ENCODE results near the gene RNF19B.
"Not testable (repeated sequence)": the region's sequence is repeated elsewhere in the genome, so short reads cannot be mapped to it uniquely, and the experiment has no call there.

The RNF19B gene

DNA sequence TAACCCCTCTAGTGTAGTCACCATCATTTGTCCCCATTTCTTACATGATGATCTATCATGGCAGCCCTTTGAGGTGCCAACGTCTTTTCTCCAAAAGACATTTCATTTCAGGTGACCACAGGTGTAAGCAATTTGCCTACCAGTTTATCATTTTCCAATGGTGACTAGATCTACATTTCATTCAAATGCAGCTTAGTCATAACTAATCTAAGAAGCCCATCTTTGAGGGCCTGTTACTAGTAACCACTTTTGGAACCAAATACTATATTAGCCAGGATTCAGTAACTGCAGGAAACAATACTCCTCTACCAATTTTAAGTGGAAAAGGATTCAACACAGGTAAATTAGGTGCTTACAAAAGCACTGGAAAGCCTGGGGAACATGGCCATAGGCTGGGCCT, 32.8 kb downstream of the RNF19B start:
- no peak for DNase-seq (ENCODE audit: low read depth in 2 of 2)

DNA sequence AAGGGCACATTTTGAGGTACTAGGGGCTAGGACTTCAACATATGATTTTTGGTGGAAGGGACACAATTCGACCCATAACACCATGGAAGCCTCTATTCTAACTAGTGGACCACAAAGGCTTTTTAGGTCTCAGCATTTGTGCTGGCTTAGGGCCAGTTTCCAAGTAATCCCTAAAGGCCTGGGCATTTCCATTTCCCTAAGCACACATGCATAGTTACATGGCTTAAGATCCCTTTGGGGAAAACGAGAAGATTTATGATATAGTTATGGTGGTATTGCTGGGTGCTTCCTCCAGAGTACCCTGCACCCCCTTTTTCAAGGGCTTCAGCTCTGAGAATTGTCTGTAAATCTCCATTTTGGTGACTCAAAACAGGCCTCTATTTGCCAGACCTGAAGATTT, 35.2 kb downstream of the RNF19B start:
- no peak for DNase-seq (ENCODE audit: low read depth in 2 of 2)

DNA sequence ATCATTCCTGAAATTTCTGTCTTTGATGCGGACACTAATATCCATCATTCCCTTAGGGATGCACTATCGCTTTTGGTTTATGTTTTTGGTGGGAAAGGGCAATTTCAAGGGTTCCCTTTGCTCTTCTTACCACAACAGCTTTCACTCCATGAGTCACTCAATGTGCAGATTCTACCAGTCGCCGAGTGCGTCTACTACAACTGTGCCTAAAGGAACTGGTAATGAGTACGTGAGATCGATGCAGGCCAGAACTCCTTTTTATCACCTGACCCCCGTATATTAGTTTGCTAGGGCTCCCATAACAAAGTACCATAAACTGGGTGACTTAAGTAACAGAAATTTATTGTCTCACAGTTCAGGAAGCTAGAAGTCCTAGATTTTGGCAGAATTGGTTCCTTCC, 35.9 kb downstream of the RNF19B start:
- no peak for DNase-seq (ENCODE audit: low read depth in 2 of 2)

DNA sequence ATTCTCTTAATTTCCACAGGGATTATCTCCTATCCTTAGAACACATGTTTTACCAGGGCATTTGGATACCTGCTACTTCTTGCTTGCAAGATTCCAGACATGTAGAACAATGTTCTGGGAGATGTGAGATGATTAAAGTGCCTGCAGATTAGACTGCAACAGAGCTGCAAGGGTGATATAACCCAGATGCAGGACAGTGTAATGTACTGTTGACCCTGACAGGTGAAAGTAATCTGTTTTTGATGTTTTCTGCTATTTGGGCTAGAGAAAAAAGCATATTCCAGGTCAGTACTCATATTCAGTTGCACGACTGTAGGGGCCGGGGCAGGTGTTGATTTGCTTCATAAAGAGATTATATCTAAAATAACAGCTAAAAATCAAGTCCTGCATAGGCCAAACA, 36.3 kb downstream of the RNF19B start:
- DNase-seq (ENCODE audit: low read depth in 2 of 2): no peak

DNA sequence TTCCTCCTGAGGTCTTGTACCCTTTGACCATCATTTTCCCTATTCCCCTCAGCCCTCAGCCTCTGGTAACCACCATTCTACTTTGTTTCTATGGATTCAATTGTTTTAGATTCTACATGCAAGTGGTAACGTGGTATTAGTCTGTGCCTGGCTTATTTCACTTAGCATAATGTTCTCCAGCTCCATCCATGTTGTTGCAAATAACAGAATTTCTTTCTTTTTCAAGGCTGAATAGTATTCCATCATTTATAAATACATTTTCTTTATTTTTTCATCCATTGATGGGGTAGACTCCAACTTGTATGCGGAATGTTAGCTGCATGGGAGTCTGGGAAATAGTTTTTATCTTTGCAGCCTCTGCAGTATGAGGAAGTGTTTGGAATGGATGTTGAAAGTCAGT, 37.2 kb downstream of the RNF19B start:
- DNase-seq (ENCODE audit: low read depth in 2 of 2): no peak

DNA sequence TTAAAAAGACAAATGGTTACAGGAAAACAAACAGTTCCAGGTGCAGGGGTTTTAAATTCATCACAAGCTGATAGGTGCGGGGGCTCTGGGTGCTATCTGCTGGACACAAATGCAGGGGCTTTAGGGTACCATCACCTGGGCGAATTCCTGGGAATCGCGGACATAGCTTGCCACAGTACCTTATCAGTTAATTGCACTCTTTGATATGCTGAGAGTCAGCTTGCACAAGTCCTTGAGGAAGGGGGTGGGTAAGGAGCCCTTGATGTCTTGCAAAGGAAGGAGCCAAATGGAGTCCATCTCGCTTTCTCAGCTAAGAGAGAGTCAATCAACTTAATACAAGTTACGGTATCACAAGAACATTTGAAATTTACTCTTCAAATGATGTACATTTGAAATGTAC, 38.0 kb downstream of the RNF19B start:
- DNase-seq (ENCODE audit: low read depth in 2 of 2): no peak

DNA sequence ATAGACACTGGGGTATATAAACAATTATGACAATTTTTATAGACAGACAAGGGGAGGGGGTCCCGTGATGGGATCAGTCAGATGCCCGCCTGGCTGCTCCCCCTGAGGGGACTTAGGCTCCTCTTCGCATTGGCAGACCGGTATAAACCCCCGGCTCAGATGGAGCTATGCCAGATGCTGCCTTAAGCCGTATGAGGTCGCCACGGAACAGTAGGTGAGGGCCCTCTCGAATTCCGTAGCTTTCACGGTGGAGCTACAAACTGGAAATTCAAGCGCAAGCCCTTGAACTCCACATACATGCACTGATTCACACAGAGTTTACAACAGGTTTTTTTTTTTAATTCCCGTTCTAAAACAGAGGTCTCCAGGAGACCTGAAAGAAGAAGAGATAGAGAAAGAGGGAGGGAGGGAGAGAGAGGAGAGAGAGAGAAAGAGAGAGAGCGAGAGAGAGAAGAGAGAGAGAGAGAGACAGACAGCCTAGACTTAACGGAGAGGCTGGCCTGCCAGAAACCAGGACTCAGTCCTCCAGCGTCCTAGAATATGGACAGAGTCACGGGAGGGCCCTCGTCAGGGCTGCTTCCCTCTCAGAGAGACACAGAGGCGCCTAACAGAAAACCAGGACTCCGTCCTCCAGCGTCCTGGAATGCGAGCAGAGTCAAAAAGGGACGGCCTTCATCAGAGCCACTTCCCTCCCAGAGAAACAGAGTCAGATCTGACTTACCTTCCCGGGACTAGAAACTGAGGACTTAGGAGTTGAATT, 39.0 kb downstream of the RNF19B start:
- DNase-seq (ENCODE audit: low read depth in 2 of 2): no peak

DNA sequence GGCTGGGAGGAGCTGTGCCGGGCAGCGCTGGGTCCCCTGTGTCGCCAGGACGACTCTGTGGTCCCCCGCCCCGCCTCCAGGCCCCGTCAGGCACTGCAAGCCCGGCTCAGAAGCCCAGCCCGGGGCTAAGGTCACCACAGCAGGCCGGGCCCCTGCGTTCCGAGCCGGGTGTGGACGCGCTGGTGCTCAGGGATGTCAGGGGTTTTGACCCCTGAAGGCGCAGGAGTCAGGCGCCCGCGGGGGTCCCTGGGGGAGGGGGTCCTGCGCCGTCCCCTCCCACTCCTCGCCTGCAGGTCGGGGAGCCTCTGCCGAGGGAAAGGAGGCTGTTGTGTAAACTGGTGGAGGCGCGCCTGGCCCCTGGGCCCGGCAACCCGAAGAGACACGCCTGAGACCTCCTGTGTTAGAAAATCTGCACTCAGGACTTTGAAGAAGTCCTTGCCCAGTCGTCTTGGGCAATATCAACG, 39.7 kb downstream of the RNF19B start:
- DNase-seq (ENCODE audit: low read depth in 2 of 2): no peak

DNA sequence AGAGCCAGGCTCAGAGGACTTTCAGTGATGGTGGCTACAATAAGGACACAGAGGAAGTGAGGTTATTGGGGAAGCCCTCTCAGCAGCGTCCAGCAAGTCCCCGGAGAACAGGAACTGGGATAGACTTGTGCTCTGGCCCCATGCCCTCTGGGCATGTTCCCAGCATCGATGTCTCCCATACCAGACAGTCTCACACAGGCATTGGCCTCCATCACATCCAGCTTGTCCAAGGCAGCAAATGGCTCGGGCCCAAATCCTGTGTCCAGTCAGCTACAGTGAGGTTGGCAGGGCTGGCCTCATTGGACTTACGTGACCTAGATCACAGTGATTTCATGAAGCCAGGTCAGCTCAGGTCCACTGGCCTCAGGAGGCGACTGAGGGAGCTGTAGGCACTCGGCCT, 43.8 kb downstream of the RNF19B start:
- no peak for DNase-seq (ENCODE audit: low read depth in 2 of 2)

DNA sequence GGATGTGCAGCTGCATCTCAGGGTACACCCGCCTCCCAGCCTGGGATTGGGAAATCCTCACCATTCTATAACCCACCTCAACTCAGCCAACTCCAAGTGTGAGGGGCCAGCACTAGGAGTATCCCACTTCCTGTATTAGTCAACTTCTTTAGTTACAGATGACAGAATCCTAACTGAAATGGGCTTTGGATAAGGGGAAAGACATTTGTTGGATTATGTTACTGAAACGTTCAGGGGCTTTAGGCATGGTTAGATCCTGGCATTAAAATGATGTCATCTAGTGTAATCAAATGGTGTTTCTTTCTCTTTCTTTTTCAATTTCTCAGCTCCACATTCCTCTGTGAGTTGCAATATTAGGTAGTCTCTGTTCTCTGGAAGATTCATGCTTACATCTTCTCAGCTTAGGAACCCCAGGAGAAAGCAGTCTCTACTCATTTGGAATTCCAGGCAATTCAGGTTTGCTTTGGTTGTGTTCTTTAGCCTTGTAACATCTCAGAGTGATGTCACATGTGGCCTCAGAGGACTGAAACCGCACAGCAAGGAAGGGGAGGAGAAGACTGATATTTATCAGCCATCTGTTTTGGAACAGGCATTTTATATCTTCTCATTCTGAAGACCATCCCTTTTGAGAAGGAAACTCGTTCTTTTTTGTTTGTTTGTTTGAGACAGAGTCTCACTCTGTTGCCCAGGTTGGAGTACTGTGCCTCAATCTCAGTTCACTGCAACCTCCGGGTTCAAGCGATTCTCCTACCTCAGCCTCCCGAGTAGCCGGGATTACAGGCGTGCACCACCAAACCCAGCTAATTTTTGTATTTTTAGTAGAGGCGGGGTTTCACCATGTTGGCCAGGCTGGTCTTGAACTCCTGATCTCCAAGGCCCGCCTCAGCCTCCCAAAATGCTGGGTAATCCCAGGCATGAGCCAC, 44.5 kb downstream of the RNF19B start:
- DNase-seq (ENCODE audit: low read depth in 2 of 2): no peak

DNA sequence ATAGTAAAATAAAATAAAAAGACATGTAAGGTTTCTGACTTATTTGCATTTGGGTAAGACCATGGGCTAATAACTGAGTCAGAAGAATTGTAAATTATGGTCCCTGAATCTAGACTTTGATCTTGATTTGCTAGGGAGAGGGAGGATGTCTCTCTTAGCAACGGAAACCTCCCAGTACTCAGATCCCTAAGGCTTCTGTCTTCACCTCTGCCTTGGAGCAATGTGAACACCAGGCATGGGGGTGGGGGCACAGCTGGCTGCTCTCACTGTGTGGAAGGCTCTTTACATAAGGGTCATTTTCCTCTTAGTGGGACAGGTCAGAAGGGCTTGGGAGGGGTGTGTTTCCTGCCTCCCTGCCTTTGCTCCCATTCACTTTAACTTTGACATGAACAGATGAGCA, 46.4 kb downstream of the RNF19B start:
- no peak for DNase-seq (ENCODE audit: low read depth in 2 of 2)

DNA sequence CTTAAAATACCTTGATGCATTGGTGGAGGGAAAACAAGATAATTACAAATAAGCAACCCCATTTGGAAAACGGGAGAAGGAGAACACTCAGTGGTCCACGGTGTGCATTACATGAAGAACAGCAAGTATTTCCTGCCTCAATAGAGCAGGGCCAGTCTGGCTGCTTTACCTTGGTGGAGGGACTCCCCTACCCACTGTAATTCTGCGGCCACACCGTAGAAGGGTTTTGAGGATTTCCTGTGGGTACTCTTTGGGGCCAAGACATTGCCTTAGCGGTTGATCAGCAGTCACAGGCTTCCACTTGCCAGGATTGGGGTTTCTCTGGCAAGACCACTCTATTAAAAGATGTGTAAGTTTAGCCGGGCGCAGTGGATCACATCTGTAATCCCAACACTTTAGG, 47.1 kb downstream of the RNF19B start:
- DNase-seq (ENCODE audit: low read depth in 2 of 2): no peak

DNA sequence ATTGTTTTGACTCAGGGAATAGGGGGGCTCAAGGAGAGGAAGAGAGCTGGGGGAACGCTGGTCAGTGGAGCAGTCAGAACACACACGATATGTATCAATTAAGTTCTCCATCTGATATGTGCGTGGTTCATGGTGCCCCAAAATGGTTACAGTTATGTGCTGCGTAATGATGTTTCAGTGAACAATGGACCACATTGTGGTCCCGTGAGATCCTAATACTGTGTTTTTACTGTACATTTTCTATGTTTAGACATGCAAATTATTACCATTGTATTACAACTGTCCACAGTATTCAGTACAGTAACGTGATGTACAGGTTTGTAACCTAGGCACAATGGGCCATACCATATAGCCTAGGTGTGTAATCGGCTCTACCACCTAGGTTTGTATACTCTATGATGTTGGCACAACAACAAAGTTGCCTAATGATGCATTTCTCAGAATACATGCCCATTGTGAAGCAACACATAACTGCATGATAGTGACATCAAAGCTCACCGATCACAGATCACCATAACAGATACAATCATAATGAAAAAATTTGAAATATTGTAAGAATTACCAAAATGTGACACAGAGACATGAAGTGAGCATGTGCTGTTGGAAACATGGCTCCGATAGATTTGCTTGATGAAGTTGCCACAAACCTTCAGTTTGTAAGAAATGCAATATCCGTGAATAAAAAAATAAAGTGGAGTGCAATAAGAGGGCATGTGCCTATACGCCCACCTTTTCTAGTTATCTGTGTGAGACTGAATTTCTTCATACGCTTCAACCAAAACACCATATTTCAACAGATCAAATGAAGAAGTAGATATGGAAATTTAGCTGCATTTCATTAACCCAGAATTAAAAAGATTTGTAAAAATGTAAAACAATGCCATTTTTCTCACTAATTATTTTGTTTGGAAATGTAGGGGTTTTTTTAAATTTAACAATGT, 48.6 kb downstream of the RNF19B start:
- DNase-seq (ENCODE audit: low read depth in 2 of 2): no peak

DNA sequence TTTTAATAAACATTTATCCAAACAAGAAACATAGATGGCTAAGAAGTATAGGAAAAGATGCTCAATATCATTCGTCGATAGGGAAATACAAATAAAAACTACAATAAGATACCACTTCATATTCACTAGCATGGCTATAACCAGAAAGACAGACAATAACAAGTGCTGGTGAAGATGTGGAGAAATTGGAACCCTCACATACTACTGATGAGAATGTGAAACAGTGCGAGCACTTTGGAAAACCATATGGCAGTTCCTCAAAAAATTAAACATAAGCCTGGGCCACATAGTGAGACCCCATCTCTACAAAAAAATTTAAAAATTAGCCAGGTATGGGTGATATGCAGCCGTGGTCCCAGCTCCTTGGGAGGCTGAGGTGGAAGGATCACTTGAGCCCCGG, 54.3 kb downstream of the RNF19B start:
- DNase-seq (ENCODE audit: low read depth in 2 of 2): no peak

DNA sequence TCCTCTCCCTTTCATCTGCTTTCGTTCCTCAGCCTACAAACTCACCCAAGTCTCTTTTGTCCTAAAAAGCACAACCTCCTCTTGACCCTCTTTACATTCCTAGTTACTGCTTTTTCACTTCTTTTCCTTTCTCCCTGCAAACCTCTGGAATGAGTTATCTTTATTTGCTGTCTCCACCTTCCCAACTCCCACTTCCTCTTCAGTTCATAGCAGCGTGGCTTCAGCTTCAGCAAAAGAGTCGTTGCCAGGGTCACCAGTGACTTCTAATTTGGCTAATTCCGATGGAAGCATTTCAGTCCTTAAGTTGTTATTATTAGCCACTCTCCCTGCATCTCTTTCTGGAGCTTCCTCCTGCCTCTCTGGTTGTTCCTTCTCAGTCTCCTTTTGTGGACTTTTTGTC, 57.2 kb downstream of the RNF19B start:
- no peak for DNase-seq (ENCODE audit: low read depth in 2 of 2)

DNA sequence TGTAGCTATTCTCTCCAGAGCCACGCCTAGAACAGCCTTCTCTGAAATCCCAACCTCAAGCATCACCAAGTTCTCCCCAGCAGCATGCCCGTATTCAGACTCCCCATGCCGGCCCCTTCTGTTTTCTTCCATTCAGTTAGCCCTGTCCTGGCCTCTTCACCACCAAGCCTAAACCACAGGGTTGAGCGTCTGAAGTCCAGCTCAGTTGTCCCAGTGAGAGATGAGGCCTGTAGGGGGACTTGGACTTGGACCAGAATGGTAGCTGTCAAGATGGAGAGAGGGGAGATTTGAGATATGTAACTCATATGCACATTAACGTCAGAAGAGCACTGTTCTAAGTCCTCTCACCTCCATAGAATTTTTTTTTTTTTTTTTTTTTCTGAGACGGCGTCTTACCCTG, 58.0 kb downstream of the RNF19B start:
- DNase-seq (ENCODE audit: low read depth in 2 of 2): no peak

DNA sequence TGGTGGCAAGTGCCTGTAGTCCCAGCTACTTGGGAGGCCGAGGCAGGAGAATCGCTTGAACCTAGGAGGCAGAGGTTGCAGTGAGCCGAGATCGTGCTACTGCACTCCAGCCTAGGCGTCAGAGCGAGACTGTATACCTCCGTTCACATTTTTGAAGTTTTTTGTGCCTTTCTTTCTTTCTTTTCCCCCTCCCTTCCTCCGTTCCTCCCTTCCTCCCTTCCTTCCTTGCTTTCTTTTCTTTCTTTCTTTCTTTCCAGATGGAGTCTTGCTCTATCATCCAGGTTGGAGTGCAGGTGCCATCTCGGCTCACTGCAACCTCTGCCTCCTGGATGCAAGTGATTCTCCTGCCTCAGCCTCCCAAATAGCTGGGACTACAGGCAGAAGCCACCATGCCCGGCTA, 59.0 kb downstream of the RNF19B start:
- not testable (repeated sequence) for DNase-seq (ENCODE audit: low read depth in 2 of 2)

DNA sequence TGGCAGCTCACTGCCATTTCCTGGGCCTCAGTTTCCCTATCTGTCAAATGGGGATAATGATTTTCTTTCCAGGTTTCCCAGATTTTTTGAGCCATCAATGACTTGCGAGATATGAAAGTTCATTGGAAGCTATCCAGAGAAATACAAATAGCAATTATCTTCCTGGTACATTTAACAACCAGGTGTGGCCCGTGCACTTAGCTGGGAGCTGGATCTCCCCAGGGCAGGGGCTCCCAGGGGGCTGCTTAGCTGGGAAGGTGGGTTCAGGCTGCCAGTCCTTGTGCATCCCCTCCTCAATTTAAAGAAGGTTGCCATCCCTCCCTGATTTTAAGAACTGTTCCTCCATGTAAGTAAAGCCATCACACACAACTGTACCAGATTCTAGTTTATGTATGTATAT, 59.8 kb downstream of the RNF19B start:
- DNase-seq (ENCODE audit: low read depth in 2 of 2): no peak

DNA sequence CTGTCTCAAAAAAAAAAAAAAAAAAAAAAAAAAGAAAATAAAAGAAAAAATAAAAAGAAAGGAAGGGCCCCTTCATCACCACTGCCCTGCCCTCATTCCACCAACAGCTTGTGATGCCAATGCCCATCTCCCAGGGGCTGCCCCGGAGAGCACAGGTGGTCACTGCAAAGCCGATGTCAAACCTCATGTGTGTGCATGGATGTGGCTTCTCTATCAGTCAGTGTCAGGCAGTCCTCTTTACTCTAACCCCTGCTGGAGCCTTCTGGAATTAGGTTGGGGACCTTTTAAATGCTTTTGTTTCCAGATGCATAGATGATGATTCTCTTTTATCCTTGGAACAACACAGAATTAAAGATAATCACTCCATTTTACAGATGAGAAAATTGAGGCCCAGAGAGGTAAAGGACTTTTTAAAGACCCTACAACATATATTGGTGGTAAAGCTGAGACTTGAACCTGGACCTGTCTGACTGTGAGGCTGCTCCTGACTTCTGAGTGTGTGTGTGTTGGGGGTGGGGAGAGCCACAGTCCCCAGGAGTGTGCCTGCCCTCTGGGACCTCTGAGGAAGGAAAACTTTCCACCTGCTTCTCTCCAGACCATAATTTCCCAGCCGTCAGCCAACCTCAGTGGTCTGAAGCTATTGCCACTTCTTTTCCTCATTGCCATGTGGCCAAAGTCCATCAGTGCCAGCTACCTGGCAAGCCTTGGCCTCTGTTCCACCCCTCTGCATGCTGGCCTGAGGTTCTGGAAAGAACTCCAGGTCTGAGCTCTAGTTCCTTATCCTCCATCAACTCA, 60.4 kb downstream of the RNF19B start:
- no peak for DNase-seq (ENCODE audit: low read depth in 2 of 2)

DNA sequence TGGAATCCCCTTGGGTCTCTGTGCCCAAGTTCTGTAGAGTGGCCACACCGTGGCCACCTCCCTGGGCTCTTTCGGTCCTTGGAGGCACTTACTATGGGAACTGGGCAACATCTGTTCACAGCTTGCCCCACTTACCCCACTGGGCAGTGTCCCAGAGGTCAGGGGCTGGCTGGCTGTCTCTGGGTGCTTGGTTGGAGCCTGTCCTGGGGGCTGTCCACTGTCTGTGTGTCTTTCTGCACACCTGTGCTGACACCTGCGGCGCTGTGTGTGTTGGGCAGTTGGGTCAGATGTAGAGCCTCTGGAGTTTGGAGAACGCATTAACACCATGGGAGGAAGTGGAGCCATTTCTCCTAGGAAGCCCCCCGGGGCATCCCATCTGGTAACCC, 62.1 kb downstream of the RNF19B start:
- no peak for DNase-seq (ENCODE audit: low read depth in 2 of 2)

Data from stimulated activated CD4-positive, alpha-beta T cell treated with anti-CD3 and anti-CD28 coated beads, Interleukin-12 subunit alpha, Interleukin-12 subunit beta, amount 100 ng/mL, for 24 hours (primary cell).